Activated CD8-positive, alpha-beta T cell treated with anti-CD3 and anti-CD28 coated beads for 36 hours (primary cell): ENCODE data around the gene CEND1. TPM values are rescaled to one million over a fixed set of nuclear protein-coding genes. Genes with fewer than 3 reads are reported as not detected.
A peak's percentile ranks its signal among the peaks of the same experiment; 100 is the strongest.

ENCODE experiments used
- ATAC-seq: fragments of 200-7000 bp; cut with Tn5 transposase; one replicate; pipeline ENCODE4 v1.10.0; 2021; ENCODE audit warnings: mild to moderate bottlenecking, moderate library complexity
- CTCF ChIA-PET: fragments of 350-600 bp; sonication (Branson Sonifier 250); formaldehyde crosslinking; loops from one replicate; lab custom pipeline; 2021; ENCODE audit warnings: antibody characterized with exemption; lab: Charles Lee
- POLR2A ChIA-PET: fragments of 350-600 bp; sonication (Branson Sonifier 250); formaldehyde crosslinking; loops from one replicate; lab custom pipeline; 2021; ENCODE audit warnings: antibody characterized with exemption; lab: Charles Lee
- DNase-seq: peaks from one replicate; pipeline ENCODE4 v3.0.0-alpha.2; 2020
- H3K27ac Mint-ChIP-seq: one replicate; pipeline ENCODE4 v1.8.0; 2021; ENCODE audit warnings: mild to moderate bottlenecking, mixed read lengths
- H3K27me3 Mint-ChIP-seq: one replicate; pipeline ENCODE4 v1.8.0; 2021; ENCODE audit warnings: mixed read lengths
- H3K36me3 Mint-ChIP-seq: one replicate; pipeline ENCODE4 v1.8.0; 2021; ENCODE audit warnings: low read depth, mixed read lengths
- H3K4me1 Mint-ChIP-seq: one replicate; pipeline ENCODE4 v1.8.0; 2021; ENCODE audit warnings: low read depth, mixed read lengths
- H3K4me3 Mint-ChIP-seq: one replicate; pipeline ENCODE4 v1.8.0; 2021; ENCODE audit warnings: mild to moderate bottlenecking, moderate library complexity, mixed read lengths
- H3K9me3 Mint-ChIP-seq: one replicate; pipeline ENCODE4 v1.8.0; 2021; ENCODE audit warnings: mixed read lengths
- intact Hi-C: fragments of 100-400 bp; cut with micrococcal nuclease; formaldehyde crosslinking; loops from one replicate; pipeline ENCODE4 v1.10.0; 2022
- total RNA-seq, 2 experiments: library from RNA; stranded (reverse); gene quantifications; one replicate each; pipeline ENCODE4 v1.2.3, GENCODE V29; 2021
- TF ChIP-seq, protein P1 (sequence below): fragments of 200-600 bp; IDR thresholded peaks from one replicate; pipeline ENCODE4 v1.8.0; 2022; ENCODE audit warnings: antibody characterized with exemption, mild to moderate bottlenecking

Gene CEND1
- total RNA-seq, 2 experiments from 2014 or later: 0.20 to 0.25 TPM

GRCh38 chr11:803770-804598 is 14.1 kb upstream of the CEND1 start:
- TF ChIP-seq, protein P1, sequence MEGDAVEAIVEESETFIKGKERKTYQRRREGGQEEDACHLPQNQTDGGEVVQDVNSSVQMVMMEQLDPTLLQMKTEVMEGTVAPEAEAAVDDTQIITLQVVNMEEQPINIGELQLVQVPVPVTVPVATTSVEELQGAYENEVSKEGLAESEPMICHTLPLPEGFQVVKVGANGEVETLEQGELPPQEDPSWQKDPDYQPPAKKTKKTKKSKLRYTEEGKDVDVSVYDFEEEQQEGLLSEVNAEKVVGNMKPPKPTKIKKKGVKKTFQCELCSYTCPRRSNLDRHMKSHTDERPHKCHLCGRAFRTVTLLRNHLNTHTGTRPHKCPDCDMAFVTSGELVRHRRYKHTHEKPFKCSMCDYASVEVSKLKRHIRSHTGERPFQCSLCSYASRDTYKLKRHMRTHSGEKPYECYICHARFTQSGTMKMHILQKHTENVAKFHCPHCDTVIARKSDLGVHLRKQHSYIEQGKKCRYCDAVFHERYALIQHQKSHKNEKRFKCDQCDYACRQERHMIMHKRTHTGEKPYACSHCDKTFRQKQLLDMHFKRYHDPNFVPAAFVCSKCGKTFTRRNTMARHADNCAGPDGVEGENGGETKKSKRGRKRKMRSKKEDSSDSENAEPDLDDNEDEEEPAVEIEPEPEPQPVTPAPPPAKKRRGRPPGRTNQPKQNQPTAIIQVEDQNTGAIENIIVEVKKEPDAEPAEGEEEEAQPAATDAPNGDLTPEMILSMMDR: no peak
- ATAC-seq: no peak
- H3K36me3 Mint-ChIP-seq: peaks cover 4% of the 10 kb centered on the region
- no peak for DNase-seq
- no peaks in the 10 kb centered on the region for H3K9me3 Mint-ChIP-seq
- ChIA-PET POLR2A (interaction anchor here (0.6 to 3.5 kb wide), 8 partner anchors 8 to 360 kb away, joined by 3 to 22 read pairs (median 3); partner anchors contain the start of gene PNPLA2), CTCF (interaction anchor here (1.0 kb wide), 1 partner anchor 20 kb away, joined by 4 read pairs; no protein-coding TSS in a partner anchor)
- intact Hi-C loops: no loop called here
- no peaks in the 10 kb centered on the region for H3K27me3 Mint-ChIP-seq
- peak overlapping the region; percentile 79 for H3K4me3 Mint-ChIP-seq
- H3K27ac Mint-ChIP-seq: peak overlapping the region; percentile 81
- peaks cover 6% of the 10 kb centered on the region for H3K4me1 Mint-ChIP-seq

DNA sequence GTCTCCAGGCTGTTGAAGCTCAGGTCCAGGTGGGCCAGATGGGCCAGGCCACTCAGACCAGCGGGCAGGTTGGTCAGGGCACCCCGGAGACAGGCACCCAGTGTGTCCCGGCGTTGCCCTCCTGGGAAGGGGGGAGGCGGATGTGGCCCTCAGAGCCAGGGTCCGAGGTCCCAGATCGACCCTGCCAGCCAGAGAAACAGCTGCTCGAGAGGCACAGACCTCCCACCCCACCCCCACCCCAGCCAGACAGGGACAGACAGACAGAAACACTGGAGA is 13.5 kb upstream of the CEND1 start:
- no peak for DNase-seq
- H3K36me3 Mint-ChIP-seq: peaks cover 4% of the 10 kb centered on the region
- intact Hi-C loops: no loop called here
- no peaks in the 10 kb centered on the region for H3K27me3 Mint-ChIP-seq
- peak overlapping the region; percentile 79 for H3K4me3 Mint-ChIP-seq
- ATAC-seq: no peak
- peaks cover 3% of the 10 kb centered on the region for H3K4me1 Mint-ChIP-seq
- TF ChIP-seq, protein P1: no peak
- H3K9me3 Mint-ChIP-seq: no peaks in the 10 kb centered on the region
- POLR2A ChIA-PET: interaction anchor here (1.0 to 3.5 kb wide), 4 partner anchors 9 to 15 kb away, joined by 3 to 22 read pairs (median 3); partner anchors contain the start of gene PNPLA2
- CTCF ChIA-PET: no interaction called here
- no peak overlapping the region for H3K27ac Mint-ChIP-seq

- peaks cover 3% of the 10 kb centered on the region for H3K36me3 Mint-ChIP-seq
- CTCF ChIA-PET: no interaction called here
- no peaks in the 10 kb centered on the region for H3K9me3 Mint-ChIP-seq
- no peak for ATAC-seq
- no peak overlapping the region for H3K27ac Mint-ChIP-seq
- H3K4me3 Mint-ChIP-seq: peak overlapping the region; percentile 38
- no peak for DNase-seq
- POLR2A ChIA-PET: interaction anchor here (1.0 to 3.5 kb wide), 3 partner anchors 9 to 16 kb away, joined by 3 to 22 read pairs (median 3); partner anchors contain the start of gene PNPLA2
- intact Hi-C loops: no loop called here
- TF ChIP-seq, protein P1: no peak
- peaks cover 2% of the 10 kb centered on the region for H3K4me1 Mint-ChIP-seq
- no peaks in the 10 kb centered on the region for H3K27me3 Mint-ChIP-seq
Observed at GRCh38 chr11:802693-803466, 13.0 kb upstream of the CEND1 start.

GRCh38 chr11:802018-802617 is 12.2 kb upstream of the CEND1 start:
- DNase-seq (no peak), ATAC-seq (no peak)
- Mint-ChIP-seq H3K27ac (no peak overlapping the region), H3K27me3 (no peaks in the 10 kb centered on the region), H3K36me3 (peaks cover 2% of the 10 kb centered on the region), H3K9me3 (no peaks in the 10 kb centered on the region), H3K4me3 (no peak overlapping the region), H3K4me1 (no peaks in the 10 kb centered on the region)
- TF ChIP-seq, protein P1: no peak
- POLR2A ChIA-PET: interaction anchor here (3.5 kb wide), 1 partner anchor 10 kb away, joined by 22 read pairs; no protein-coding TSS in a partner anchor
- CTCF ChIA-PET: no interaction called here
- intact Hi-C loops: no loop called here
